Endothelial cell of umbilical vein (primary cell): ENCODE measurements around the gene TMEM254. TPM values are rescaled to one million over a fixed set of nuclear protein-coding genes. Genes with fewer than 3 reads are reported as not detected.

Experiments
- BruUV-seq: library from RNA; stranded (reverse); fragments of 400-500 nt; replicated peaks from 2 replicates; lab custom pipeline; 2021; lab: Mats Ljungman, UMichigan
- CTCF ChIA-PET: fragments of 300-600, 350-600 bp; sonication (Branson Sonifier 250); formaldehyde crosslinking; loops from one replicate; lab custom pipeline; 2021; ENCODE audit warnings: antibody characterized with exemption, inconsistent platforms; lab: Charles Lee
- POLR2A ChIA-PET: fragments of 300-600, 350-600 bp; sonication (Branson Sonifier 250); formaldehyde crosslinking; loops from one replicate; lab custom pipeline; 2021; ENCODE audit warnings: antibody characterized with exemption, inconsistent platforms; lab: Charles Lee
- DNase-seq: peaks from one replicate; pipeline ENCODE4 v3.0.0-alpha.2; 2011; ENCODE audit warnings: low read depth, low spot score
- FAIRE-seq: peaks from 2 replicates; lab custom pipeline; 2011; peaks lifted over from hg19 to GRCh38; lab: Jason Lieb, UNC
- H2AFZ ChIP-seq: 2 replicates; pipeline ENCODE4 v1.6.0; 2012; ENCODE audit warnings: low read depth, low read length, control low read depth, inconsistent platforms
- H3K27ac ChIP-seq: 2 replicates; pipeline ENCODE4 v1.5.1; 2011; ENCODE audit warnings: low read depth, mild to moderate bottlenecking, control low read depth, low read length, moderate library complexity; ENCODE audit not compliant: insufficient read depth
- H3K27me3 ChIP-seq, 2 experiments: 2 replicates each; pipeline versions ENCODE4 v1.6.0 to v1.6.1; 2011; ENCODE audit warnings: low read length in 2 of 2, mixed read lengths in 1 of 2; ENCODE audit not compliant: control insufficient read depth in 2 of 2, insufficient read depth in 2 of 2
- H3K36me3 ChIP-seq, 2 experiments: 2 replicates in 1 of 2; 3 replicates in 1 of 2; pipeline ENCODE4 v1.5.1; 2011; ENCODE audit warnings: low read length in 2 of 2, mild to moderate bottlenecking in 1 of 2, moderate library complexity in 1 of 2; ENCODE audit not compliant: control insufficient read depth in 2 of 2, insufficient read depth in 2 of 2; ENCODE audit errors: extremely low read depth in 1 of 2
- H3K4me1 ChIP-seq: 3 replicates; pipeline ENCODE4 v1.5.1; 2011; ENCODE audit warnings: mild to moderate bottlenecking, low read length; ENCODE audit not compliant: control insufficient read depth, insufficient read depth; ENCODE audit errors: extremely low read depth
- H3K4me2 ChIP-seq: 2 replicates; pipeline ENCODE4 v1.6.1; 2011; ENCODE audit warnings: low read length, control low read depth, mixed read lengths; ENCODE audit not compliant: insufficient read depth
- H3K4me3 ChIP-seq, 3 experiments: fragments of 200-600 bp in 1 of 3; sonication (generic), shearing (Covaris generic) in 1 of 3; replicated peaks in 1 of 3; 2 replicates each; pipeline ENCODE4 v1.5.1; 2011 to 2016; ENCODE audit warnings: control low read depth in 3 of 3, low read length in 3 of 3, mild to moderate bottlenecking in 2 of 3, inconsistent platforms in 1 of 3, low read depth in 1 of 3, moderate library complexity in 1 of 3; ENCODE audit not compliant: insufficient read depth in 1 of 3
- H3K79me2 ChIP-seq: 2 replicates; pipeline ENCODE4 v1.6.0; 2012; ENCODE audit warnings: low read length, inconsistent platforms; ENCODE audit not compliant: control insufficient read depth, insufficient read depth
- H3K9ac ChIP-seq: replicated peaks from 2 replicates; pipeline ENCODE3; 2011; ENCODE audit warnings: low read length, control low read depth; ENCODE audit not compliant: insufficient read depth; ENCODE audit errors: extremely low read depth
- H3K9me1 ChIP-seq: replicated peaks from 3 replicates; pipeline ENCODE4 v1.6.0; 2011; ENCODE audit warnings: mild to moderate bottlenecking, low read length; ENCODE audit not compliant: control insufficient read depth, insufficient read depth; ENCODE audit errors: extremely low read depth
- H3K9me3 ChIP-seq: replicated peaks from 2 replicates; pipeline ENCODE4 v1.5.1; 2012; ENCODE audit warnings: low read length, inconsistent platforms; ENCODE audit not compliant: control insufficient read depth, insufficient read depth
- H4K20me1 ChIP-seq: replicated peaks from 2 replicates; pipeline ENCODE3; 2011; ENCODE audit warnings: mild to moderate bottlenecking, low read length; ENCODE audit not compliant: control insufficient read depth, insufficient read depth; ENCODE audit errors: extremely low read depth
- CTCF ChIP-seq, 2 donors: IDR thresholded peaks; 1 replicate in 1 of 2; 2 replicates in 1 of 2; pipeline ENCODE4 v1.5.1; 2011; ENCODE audit warnings: low read length in 2 of 2, mild to moderate bottlenecking in 2 of 2, moderate library complexity in 2 of 2, control low read depth in 1 of 2, inconsistent platforms in 1 of 2, low read depth in 1 of 2; ENCODE audit not compliant: insufficient read depth in 1 of 2; ENCODE audit errors: extremely low read depth in 1 of 2
- EZH2 ChIP-seq: IDR thresholded peaks from 2 replicates; pipeline ENCODE4 v1.6.1; 2012; ENCODE audit warnings: borderline replicate concordance, low read depth, mild to moderate bottlenecking, moderate library complexity, low read length, inconsistent platforms; ENCODE audit not compliant: severe bottlenecking
- FOS ChIP-seq: IDR thresholded peaks from 2 replicates; pipeline ENCODE4 v1.6.1; 2011; ENCODE audit warnings: mild to moderate bottlenecking, low read length, moderate library complexity, borderline replicate concordance; ENCODE audit not compliant: insufficient read depth
- GATA2 ChIP-seq: IDR thresholded peaks from 2 replicates; pipeline ENCODE4 v1.7.0; 2011; ENCODE audit warnings: low read depth, mild to moderate bottlenecking, moderate library complexity, mixed read lengths, low read length; ENCODE audit not compliant: insufficient read length, insufficient read depth
- JUN ChIP-seq: IDR thresholded peaks from 2 replicates; pipeline ENCODE4 v1.6.1; 2011; ENCODE audit warnings: borderline replicate concordance, low read depth; ENCODE audit not compliant: insufficient read length, insufficient read depth
- MYC ChIP-seq: IDR thresholded peaks from one replicate; pipeline ENCODE4 v1.6.1; 2011; ENCODE audit warnings: mild to moderate bottlenecking, low read depth, low read length
- POLR2A ChIP-seq: IDR thresholded peaks from 2 replicates; pipeline ENCODE4 v1.6.1; 2012; ENCODE audit warnings: low read depth, mild to moderate bottlenecking, control low read depth, low read length
- POLR2AphosphoS5 ChIP-seq: IDR thresholded peaks from 2 replicates; pipeline ENCODE4 v1.6.1; 2012; ENCODE audit warnings: low read depth, mild to moderate bottlenecking, control low read depth, low read length, moderate library complexity; ENCODE audit not compliant: insufficient read depth
- dilution Hi-C: fragments of 300-500 bp; cut with MboI; formaldehyde crosslinking; loops from one replicate; pipeline ENCODE4 v1.15.0; 2019; ENCODE audit warnings: low sequenced_read_pairs; ENCODE audit not compliant: extremely low pct_ligation_motif_present
- intact Hi-C: fragments of 100-400 bp; cut with micrococcal nuclease; formaldehyde crosslinking; loops from one replicate; pipeline ENCODE4 v1.10.0; 2022
- polyA plus RNA-seq, 4 experiments: library from polyadenylated mRNA; depleted of rRNA in 3 of 4; stranded (reverse) in 3 of 4; unstranded in 1 of 4; fragments of >200 nt; gene quantifications; 2 replicates each; pipeline versions ENCODE4 v1.2.1 to v1.2.3, GENCODE V29; 2011 to 2012; ENCODE audit warnings: missing spikeins in 1 of 4
- total RNA-seq: library from RNA; stranded (reverse); gene quantifications from 2 replicates; pipeline ENCODE4 v1.2.3, GENCODE V29; 2021
- TF ChIP-seq, protein P1 (sequence below): IDR thresholded peaks from 2 replicates; pipeline ENCODE4 v1.6.1; 2011; ENCODE audit not compliant: insufficient read depth, insufficient read length

TMEM254 gene
- total and polyA plus RNA-seq, 2 donors (not counting 3 experiments of a cell fraction or from before 2014, with no cell fraction given), result 10.1 to 13.4 TPM

GRCh38 chr10:80075781-80076180 is 2.7 kb upstream of the TMEM254 start:
- no TSS peak for BruUV-seq
- no peaks in the 10 kb centered on the region for H3K27me3 ChIP-seq
- H3K9ac ChIP-seq, result no peak overlapping the region
- dilution Hi-C loops (no loop called here), intact Hi-C loops (loop anchor here (5.0 kb wide), 1 partner anchor 132 kb away; the partner anchor contains the start of gene ANXA11)
- H3K27ac ChIP-seq, result no peak overlapping the region
- no peaks in the 10 kb centered on the region for H4K20me1 ChIP-seq
- ChIA-PET CTCF (no interaction called here), POLR2A (no interaction called here)
- H3K9me1 ChIP-seq, result no peaks in the 10 kb centered on the region
- FAIRE-seq (no peak), DNase-seq (no peak)
- H2AFZ ChIP-seq, result no peak overlapping the region
- no peaks in the 10 kb centered on the region for H3K9me3 ChIP-seq
- H3K36me3 ChIP-seq, result no peaks in the 10 kb centered on the region
- TF ChIP-seq FOS (peak; percentile 31), MYC (no peak), POLR2A (no peak), JUN (no peak), POLR2AphosphoS5 (no peak), EZH2 (no peak), CTCF (IDR thresholded peaks at IDR 0.05; ENCODE audit: extremely low read depth in 1 of 2, insufficient read depth in 1 of 2, low read depth in 1 of 2, low read length in 2 of 2) (no peak), GATA2 (peak; percentile 29)
- TF ChIP-seq, protein P1, sequence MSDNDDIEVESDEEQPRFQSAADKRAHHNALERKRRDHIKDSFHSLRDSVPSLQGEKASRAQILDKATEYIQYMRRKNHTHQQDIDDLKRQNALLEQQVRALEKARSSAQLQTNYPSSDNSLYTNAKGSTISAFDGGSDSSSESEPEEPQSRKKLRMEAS, result no peak
- no peaks in the 10 kb centered on the region for H3K79me2 ChIP-seq
- no peak overlapping the region for H3K4me2 ChIP-seq
- no peak overlapping the region for H3K4me3 ChIP-seq
- peaks cover 8% of the 10 kb centered on the region for H3K4me1 ChIP-seq
